ENCODE results near the gene FAM107B. TPM values are rescaled to one million over a fixed set of nuclear protein-coding genes. Genes with fewer than 3 reads are reported as not detected.

The FAM107B gene
- total and polyA plus RNA-seq, 11 donors, result 1.9 to 27.6 (median 4.9) TPM

GRCh38 chr10:14604181-14605142 lies 170.2 kb downstream of the FAM107B start:
- ATAC-seq (peak; percentile 76 to 97 (median 94)), DNase-seq (peak; percentile 80 to 93 (median 88))
- Histone ChIP-seq H3K36me3 (peaks cover 0 to 16% (median 0%) of the 10 kb centered on the region in 9 donors), H3K4me1 (peaks cover 0 to 45% (median 14%) of the 10 kb centered on the region in 12 donors), H3K4me3 (peak overlapping the region; percentile 39 to 78 (median 65)), H3K27ac (peak overlapping the region in 10 of 12 donors; percentile 37 to 83 (median 70)), H3K27me3 (no peaks in the 10 kb centered on the region), H3K9me3 (no peaks in the 10 kb centered on the region)
- TF ChIP-seq CTCF (IDR thresholded peaks at IDR 0.05), result no peak
- peak in 1 of 2 donors; percentile 64 for TF ChIP-seq POLR2A (IDR thresholded peaks at IDR 0.05)
- 2 to 5% (median 2%) methylated on average over 30 to 94 of the region's 94 CpGs for WGBS, 4 donors
- intact Hi-C loops (cut with DNase I), result loop anchor here in 4 of 10 donors (5.0 to 10.0 kb wide), 4 partner anchors 220 to 490 kb away; partner anchors contain the start of genes CDNF (in 2 of the 4), HSPA14 (in 2 of the 4), MSANTD7 (in 2 of the 4) and RPP38 (in 1 of the 4)

GRCh38 chr10:14603534-14604102 lies 171.1 kb downstream of the FAM107B start:
- peak overlapping the region; percentile 34 to 78 (median 65) for H3K4me3 ChIP-seq
- intact Hi-C loops (cut with DNase I), result loop anchor here in 4 of 10 donors (5.0 to 10.0 kb wide), 4 partner anchors 221 to 491 kb away; partner anchors contain the start of genes CDNF (in 2 of the 4), HSPA14 (in 2 of the 4), MSANTD7 (in 2 of the 4) and RPP38 (in 1 of the 4)
- H3K27ac ChIP-seq, result peak overlapping the region in 8 of 12 donors; percentile 0 to 61 (median 52)
- peaks cover 0 to 37% (median 14%) of the 10 kb centered on the region in 12 donors for H3K4me1 ChIP-seq
- H3K27me3 ChIP-seq, result no peaks in the 10 kb centered on the region
- WGBS, 4 donors, result 0 to 13% (median 1%) methylated on average over 7 to 58 of the region's 58 CpGs
- DNase-seq, result peak in 1 of 5 donors; percentile 56
- peaks cover 0 to 24% (median 0%) of the 10 kb centered on the region in 9 donors for H3K36me3 ChIP-seq
- peak in 3 of 4 donors; percentile 2 to 13 (median 7) for ATAC-seq
- TF ChIP-seq CTCF (IDR thresholded peaks at IDR 0.05), result no peak
- H3K9me3 ChIP-seq, result no peaks in the 10 kb centered on the region

GRCh38 chr10:14602807-14603533 lies 171.7 kb downstream of the FAM107B start:
- no peak for DNase-seq
- Histone ChIP-seq H3K27ac (peak overlapping the region in 5 of 12 donors; percentile 32 to 61 (median 50)), H3K27me3 (no peaks in the 10 kb centered on the region), H3K4me1 (peaks cover 0 to 36% (median 14%) of the 10 kb centered on the region in 12 donors), H3K9me3 (no peaks in the 10 kb centered on the region), H3K36me3 (peaks cover 0 to 31% (median 0%) of the 10 kb centered on the region in 9 donors), H3K4me3 (peak overlapping the region in 11 of 12 donors; percentile 35 to 78 (median 67))
- ATAC-seq, result peak in 1 of 4 donors; percentile 2
- no peak for TF ChIP-seq POLR2A (IDR thresholded peaks at IDR 0.05)
- TF ChIP-seq CTCF (IDR thresholded peaks at IDR 0.05), result no peak
- WGBS, 4 donors, result 49 to 60% (median 51%) methylated on average over 9 of the region's 9 CpGs
- intact Hi-C loops (cut with DNase I), result loop anchor here in 4 of 10 donors (5.0 to 10.0 kb wide), 4 partner anchors 222 to 492 kb away; partner anchors contain the start of genes CDNF (in 2 of the 4), HSPA14 (in 2 of the 4), MSANTD7 (in 2 of the 4) and RPP38 (in 1 of the 4)

Data from heart left ventricle (tissue), 16 donors.